Activated naive CD8-positive, alpha-beta T cell (primary cell): ENCODE measurements around the gene HOXC10.

ENCODE experiments used
- H3K27ac Mint-ChIP-seq: one replicate; pipeline ENCODE4 v1.8.0; 2021; ENCODE audit warnings: mixed read lengths
- H3K27me3 Mint-ChIP-seq: one replicate; pipeline ENCODE4 v1.8.0; 2021; ENCODE audit warnings: mixed read lengths
- H3K36me3 Mint-ChIP-seq: one replicate; pipeline ENCODE4 v1.8.0; 2021; ENCODE audit warnings: mixed read lengths
- H3K4me1 Mint-ChIP-seq: one replicate; pipeline ENCODE4 v1.8.0; 2021; ENCODE audit warnings: low read depth, mixed read lengths
- H3K4me3 Mint-ChIP-seq: one replicate; pipeline ENCODE4 v1.8.0; 2021; ENCODE audit warnings: mild to moderate bottlenecking, mixed read lengths
- H3K9me3 Mint-ChIP-seq: one replicate; pipeline ENCODE4 v1.8.0; 2021; ENCODE audit warnings: low read depth, mixed read lengths

HOXC10 gene

DNA sequence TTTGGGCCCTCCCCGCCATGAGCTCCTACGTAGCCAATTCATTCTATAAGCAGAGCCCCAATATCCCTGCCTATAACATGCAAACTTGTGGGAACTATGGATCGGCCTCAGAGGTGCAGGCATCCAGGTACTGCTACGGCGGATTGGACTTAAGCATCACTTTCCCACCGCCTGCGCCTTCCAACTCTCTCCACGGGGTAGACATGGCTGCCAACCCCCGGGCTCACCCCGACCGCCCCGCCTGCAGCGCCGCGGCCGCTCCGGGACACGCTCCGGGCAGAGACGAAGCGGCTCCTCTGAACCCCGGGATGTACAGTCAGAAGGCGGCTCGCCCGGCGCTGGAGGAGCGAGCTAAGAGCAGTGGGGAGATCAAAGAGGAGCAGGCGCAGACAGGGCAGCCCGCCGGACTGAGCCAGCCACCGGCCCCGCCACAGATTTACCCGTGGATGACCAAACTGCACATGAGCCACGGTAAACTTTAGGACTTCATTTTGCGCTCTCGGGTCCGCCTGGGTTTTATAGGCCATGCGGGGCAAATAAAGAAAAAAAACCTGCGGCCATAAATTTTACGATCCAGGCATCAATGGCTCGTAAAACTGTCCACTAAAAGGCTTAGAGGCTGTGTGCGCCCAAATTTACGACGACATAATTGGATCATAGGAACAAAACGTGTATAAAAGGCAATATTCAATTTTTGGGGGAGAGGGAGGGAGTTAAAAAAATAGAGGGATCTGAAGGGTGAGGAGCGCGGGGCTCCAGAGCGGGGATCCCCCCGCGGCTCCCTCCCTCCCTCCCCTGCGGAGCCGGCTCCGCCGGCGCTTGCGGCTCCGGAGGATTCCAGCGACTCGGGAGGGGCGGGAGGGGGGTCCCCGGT is 48.4 kb downstream of the HOXC10 start:
- H3K36me3 Mint-ChIP-seq = no peaks in the 10 kb centered on the region
- no peak overlapping the region for H3K27ac Mint-ChIP-seq
- peak overlapping the region; percentile 78 for H3K4me3 Mint-ChIP-seq
- H3K9me3 Mint-ChIP-seq = no peaks in the 10 kb centered on the region
- H3K4me1 Mint-ChIP-seq = peaks cover 34% of the 10 kb centered on the region
- peaks cover 39% of the 10 kb centered on the region for H3K27me3 Mint-ChIP-seq

DNA sequence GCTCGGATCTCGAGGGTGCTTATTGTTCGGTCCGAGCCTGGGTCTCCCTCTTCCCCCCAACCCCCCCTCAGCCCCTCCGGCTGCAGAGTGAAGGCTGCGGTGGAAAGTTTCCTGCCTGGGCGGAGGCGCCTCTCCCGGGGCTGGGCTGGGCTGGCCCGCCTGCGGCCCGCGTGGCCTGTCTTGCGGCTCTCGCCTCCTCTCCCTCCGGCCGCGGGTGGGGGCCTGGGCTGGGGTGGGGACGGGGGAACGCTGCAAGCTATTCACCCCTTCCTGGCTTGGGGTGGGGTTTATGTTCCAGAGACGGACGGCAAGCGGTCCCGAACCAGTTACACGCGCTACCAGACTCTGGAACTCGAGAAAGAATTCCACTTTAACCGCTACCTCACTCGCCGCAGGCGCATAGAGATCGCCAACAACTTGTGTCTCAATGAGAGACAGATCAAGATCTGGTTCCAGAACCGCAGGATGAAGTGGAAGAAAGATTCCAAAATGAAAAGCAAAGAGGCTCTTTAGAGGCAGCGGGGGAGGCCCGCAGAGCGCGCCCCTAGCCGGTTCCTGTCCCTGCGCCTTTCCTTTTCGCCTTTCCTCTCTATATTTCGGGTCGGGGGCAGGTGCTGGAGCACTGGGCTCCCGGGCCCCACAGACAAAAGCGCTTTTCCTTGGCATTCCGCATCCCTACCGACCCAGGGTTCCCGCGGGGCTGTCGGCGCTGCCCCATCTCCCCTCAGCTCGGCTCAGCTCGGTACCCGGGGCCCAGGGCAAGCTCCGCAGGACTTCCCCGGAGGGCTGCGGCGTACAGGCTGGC is 49.2 kb downstream of the HOXC10 start:
- peaks cover 41% of the 10 kb centered on the region for H3K27me3 Mint-ChIP-seq
- H3K9me3 Mint-ChIP-seq = no peaks in the 10 kb centered on the region
- no peaks in the 10 kb centered on the region for H3K36me3 Mint-ChIP-seq
- peaks cover 30% of the 10 kb centered on the region for H3K4me1 Mint-ChIP-seq
- peak overlapping the region; percentile 74 for H3K4me3 Mint-ChIP-seq
- no peak overlapping the region for H3K27ac Mint-ChIP-seq

DNA sequence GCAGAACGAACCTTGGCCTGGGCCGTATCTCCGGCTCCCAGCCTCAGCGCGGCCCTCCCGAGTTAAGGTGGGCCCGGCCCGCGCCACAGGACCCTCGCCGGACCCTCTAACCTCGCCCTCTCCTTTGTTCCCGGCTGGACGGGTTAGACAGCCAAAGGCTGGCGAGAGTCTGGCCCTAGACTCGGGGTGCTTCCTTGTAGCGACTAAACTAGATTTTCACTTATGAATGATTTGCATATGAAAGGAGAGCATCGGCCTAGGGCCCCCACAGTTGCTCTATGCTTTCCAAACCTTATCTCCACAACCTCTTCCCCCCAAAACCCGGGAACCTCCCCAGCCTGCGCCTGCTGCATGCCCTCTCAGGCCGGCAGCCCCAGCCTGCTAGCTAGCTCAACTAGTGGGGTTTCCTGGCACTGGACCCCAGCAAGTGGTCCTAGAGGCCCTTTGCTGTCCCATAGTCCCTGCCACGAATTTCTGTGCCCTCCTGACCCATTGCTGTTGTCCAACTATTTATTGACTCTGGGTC is 49.9 kb downstream of the HOXC10 start:
- no peak overlapping the region for H3K27ac Mint-ChIP-seq
- H3K4me1 Mint-ChIP-seq = peaks cover 25% of the 10 kb centered on the region
- no peaks in the 10 kb centered on the region for H3K36me3 Mint-ChIP-seq
- no peaks in the 10 kb centered on the region for H3K9me3 Mint-ChIP-seq
- peak overlapping the region; percentile 51 for H3K4me3 Mint-ChIP-seq
- peaks cover 39% of the 10 kb centered on the region for H3K27me3 Mint-ChIP-seq

DNA sequence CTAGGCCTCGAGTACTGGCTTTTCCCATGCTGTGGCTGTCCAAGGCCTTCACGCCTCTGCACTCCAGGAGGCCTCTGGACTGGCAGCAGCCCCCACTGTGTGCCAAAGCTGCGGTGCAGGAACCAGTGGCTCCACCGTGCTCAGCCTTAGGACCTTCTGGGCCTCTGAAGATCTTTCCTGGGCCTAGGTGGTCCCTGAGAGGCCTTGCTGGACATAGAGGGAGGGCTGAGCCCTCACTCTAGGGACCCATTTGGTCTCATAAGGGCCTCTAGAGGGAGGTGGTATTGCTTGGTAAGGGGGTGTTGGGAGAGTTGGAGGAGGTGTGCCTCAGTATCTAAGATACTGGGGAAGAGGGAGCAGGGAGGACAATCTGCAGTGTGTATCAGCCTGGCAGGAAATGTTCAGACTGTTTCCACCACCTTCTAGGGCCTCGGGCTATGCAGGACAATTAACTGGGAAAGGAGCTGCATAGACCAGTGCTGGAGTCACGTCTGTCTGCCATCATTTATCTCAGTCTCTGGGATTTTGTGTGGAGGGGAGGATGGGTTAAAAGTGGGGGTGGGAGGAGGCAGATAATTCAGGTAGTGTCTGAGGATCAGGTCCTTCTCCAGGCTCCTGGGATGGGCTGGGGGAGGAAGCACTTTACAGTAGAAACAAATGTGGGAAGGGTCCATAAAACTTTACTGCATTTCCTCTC is 50.8 kb downstream of the HOXC10 start:
- no peaks in the 10 kb centered on the region for H3K9me3 Mint-ChIP-seq
- H3K4me3 Mint-ChIP-seq = no peak overlapping the region
- peaks cover 41% of the 10 kb centered on the region for H3K27me3 Mint-ChIP-seq
- H3K36me3 Mint-ChIP-seq = no peaks in the 10 kb centered on the region
- H3K27ac Mint-ChIP-seq = no peak overlapping the region
- H3K4me1 Mint-ChIP-seq = peaks cover 23% of the 10 kb centered on the region

DNA sequence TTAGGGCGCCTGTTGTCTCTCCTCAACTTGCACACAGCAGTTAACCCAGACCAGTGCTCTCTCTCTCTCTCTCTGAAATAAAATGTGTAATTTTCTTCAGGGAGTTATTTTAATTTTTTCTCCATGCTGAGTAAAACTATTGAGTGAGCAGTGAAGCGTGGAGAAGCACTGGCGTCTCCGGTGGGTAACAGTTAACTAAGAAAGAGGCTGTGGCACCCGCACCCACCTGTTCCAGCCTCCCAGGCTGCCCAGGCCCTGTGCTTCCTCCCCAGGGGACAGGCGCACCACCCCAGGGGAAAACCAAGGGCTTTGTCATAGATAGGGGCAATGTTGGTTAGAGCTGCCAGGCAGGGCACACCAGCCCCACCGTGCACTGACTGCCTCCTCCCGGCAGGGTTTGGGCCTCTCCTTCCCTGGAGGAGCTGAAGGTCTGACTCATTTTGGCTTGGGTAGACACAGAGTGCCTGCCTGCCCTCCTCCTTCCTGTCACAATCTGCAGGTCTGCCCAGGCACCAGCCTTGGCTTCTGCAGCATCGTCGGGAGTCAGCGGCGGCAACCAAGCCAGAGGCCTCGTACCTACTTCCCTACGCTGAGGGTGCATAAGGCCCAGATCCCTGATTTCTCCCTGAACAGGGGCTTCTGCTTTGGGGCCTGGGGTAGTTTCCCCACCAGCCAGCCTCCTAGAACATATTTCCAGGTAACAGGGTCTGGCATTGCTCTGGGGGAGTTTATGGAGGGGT is 51.8 kb downstream of the HOXC10 start:
- Mint-ChIP-seq H3K27ac (no peak overlapping the region), H3K9me3 (no peaks in the 10 kb centered on the region), H3K36me3 (no peaks in the 10 kb centered on the region), H3K4me1 (peaks cover 23% of the 10 kb centered on the region), H3K4me3 (no peak overlapping the region), H3K27me3 (peaks cover 42% of the 10 kb centered on the region)

DNA sequence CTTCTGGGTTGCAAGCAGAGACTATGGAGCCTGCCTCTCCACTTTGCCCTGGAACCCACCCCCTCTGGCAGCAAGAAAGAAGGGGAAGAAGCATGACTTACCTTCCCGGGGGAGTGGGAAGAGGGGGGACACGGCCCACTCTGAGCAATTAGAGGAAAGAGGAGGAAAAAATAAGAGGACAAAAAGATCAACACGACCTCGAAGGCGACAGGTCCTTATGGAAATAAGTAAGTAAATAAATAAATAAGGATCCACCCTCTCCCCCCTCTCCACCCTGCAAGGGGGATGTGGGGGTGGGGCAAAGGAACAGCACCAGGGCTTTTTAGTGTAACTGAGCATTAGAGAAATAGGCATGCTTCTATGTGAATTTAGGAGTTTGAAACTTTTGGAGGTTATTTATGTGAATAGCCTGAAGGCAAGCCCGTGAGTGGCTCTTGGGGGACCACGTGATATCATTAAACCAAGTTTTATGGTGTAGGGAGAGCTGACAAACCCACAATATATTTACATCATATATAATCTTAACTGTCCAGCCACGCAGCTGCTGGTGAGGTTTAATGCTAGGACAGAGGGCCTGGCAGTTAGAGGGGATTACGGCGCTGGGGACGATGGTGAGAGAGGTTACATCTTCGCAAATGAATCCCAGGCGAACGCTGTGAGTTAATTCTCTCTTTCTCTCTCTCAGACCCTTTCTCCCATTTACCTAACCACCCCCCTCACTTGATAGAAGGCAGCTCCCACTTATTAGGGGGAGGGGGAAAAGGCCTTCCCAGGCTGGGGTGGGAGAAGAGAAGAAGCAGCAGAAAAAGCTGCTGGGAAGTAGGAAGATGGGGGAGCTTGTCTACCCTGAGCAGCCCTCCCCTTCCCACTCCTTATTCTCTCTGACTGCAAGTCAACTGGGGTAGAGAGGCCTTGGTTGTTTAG is 52.7 kb downstream of the HOXC10 start:
- H3K4me3 Mint-ChIP-seq = no peak overlapping the region
- H3K27me3 Mint-ChIP-seq = peaks cover 40% of the 10 kb centered on the region
- H3K9me3 Mint-ChIP-seq = no peaks in the 10 kb centered on the region
- peaks cover 15% of the 10 kb centered on the region for H3K4me1 Mint-ChIP-seq
- H3K27ac Mint-ChIP-seq = no peak overlapping the region
- H3K36me3 Mint-ChIP-seq = no peaks in the 10 kb centered on the region

DNA sequence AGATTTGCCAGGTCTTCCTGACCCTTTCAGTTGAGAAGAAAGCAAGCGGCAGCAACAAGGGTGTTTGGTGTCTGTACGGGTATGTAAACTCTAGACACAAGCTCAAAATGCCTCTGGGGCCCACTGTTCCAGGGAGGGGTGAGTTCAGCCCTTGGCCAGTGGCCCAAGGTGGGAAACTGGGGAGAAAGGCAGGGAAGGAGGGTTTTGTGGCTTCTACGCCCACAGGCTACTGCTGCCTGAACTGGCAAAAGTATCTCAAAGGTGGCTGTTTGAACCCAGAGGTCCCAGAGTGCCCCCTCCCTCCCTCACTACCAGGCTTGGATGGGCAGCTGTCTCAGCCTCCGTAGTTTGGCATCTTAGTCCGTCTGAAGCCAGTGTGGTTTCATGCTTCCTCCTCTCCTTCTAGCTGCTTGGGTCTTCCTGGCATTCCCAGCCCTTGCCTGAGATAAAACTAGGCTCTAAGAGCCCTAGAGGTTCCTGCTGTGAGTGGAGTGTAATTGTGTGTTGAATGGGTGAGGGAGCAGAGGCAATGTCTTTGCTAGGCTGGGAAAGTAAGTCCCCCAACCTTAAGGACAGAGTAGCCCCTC is 53.4 kb downstream of the HOXC10 start:
- Mint-ChIP-seq H3K36me3 (no peaks in the 10 kb centered on the region), H3K9me3 (no peaks in the 10 kb centered on the region), H3K27ac (no peak overlapping the region), H3K27me3 (peaks cover 39% of the 10 kb centered on the region), H3K4me1 (peaks cover 9% of the 10 kb centered on the region), H3K4me3 (no peak overlapping the region)

DNA sequence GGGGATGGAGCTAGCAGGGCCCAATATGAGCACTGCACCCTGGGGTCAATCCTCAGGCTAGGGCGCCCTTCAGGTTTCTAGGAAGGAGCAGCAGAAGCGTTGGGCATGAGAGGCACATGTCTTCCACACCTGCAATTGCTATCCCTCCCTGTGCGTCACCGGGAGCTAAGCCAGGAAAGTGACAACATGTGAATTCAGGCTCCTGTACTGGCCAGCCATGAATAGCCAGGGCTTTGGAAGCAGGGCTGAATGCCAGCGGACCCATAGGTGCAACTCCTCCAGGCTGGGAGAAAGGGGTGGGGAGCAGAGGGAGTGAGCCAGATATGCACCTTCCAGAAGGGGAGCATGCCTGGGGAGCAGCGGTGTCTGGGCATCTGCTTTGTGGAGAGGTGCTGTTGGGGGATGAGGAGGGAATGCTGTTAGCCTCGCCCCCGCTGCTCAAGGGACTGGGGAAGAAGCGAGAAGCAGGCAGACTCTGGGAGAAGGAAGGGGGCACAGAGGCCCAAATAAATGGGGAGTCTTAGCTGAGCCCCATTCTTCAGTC is 54.0 kb downstream of the HOXC10 start:
- no peak overlapping the region for H3K4me3 Mint-ChIP-seq
- H3K27me3 Mint-ChIP-seq = peaks cover 40% of the 10 kb centered on the region
- no peaks in the 10 kb centered on the region for H3K36me3 Mint-ChIP-seq
- no peak overlapping the region for H3K27ac Mint-ChIP-seq
- H3K9me3 Mint-ChIP-seq = no peaks in the 10 kb centered on the region
- H3K4me1 Mint-ChIP-seq = peaks cover 7% of the 10 kb centered on the region

DNA sequence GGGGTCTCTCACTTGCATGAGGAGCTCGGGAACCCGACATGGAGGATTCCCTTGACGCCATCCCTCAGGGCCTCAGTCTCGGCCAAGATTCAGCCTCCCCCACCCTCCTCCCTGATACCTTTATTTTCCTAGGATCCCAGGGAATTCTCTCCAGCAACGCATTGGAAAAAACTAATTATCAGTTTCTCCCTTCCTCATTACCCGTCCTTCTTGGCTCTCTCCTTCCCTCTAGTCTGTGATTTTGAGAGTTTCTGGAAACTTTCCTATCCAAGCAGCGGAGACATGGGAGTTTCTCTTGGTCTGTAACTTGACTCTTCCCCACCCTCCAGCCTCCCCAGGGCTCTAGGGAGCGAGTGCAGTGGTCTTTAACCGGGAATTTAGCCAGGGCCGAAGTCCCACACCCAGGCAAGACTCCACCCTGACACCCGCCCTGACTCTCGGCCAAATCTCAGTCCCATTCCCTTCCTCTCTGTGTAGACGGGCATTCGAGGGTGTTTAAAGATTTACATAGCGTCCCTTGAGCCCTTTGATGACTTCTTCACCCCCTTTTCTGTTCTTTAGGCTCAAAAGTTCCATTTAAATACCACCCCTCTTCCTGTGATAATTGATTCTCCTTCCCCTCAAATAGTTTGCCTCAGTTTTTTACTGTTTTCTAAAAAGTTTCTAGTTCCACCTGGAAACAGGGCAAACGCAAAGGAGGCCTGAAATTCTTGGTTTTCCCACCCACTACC is 54.6 kb downstream of the HOXC10 start:
- peaks cover 42% of the 10 kb centered on the region for H3K27me3 Mint-ChIP-seq
- no peak overlapping the region for H3K4me3 Mint-ChIP-seq
- no peaks in the 10 kb centered on the region for H3K9me3 Mint-ChIP-seq
- no peaks in the 10 kb centered on the region for H3K36me3 Mint-ChIP-seq
- H3K4me1 Mint-ChIP-seq = peaks cover 11% of the 10 kb centered on the region
- H3K27ac Mint-ChIP-seq = no peak overlapping the region
